Measurements from ENCODE around the gene MCEMP1.

GRCh38 chr19:7709932-7710460 lies 33.1 kb downstream of the MCEMP1 start:
- no peak for TF ChIP-seq CTCF (IDR thresholded peaks at IDR 0.05)
- TF ChIP-seq EZH2phosphoT487 (IDR thresholded peaks at IDR 0.05) = no peak

Data from neural progenitor cell (in vitro differentiated cells).